Activated naive CD8-positive, alpha-beta T cell treated with anti-CD3 and anti-CD28 coated beads, Interleukin-2, amount 10 ng/mL, durations not matched to agents 7 days and 5 days (primary cell): ENCODE data around the gene CUEDC1. TPM values are rescaled to one million over a fixed set of nuclear protein-coding genes. Genes with fewer than 3 reads are reported as not detected.
A peak's percentile ranks its signal among the peaks of the same experiment; 100 is the strongest.

Source experiments
- ATAC-seq: fragments of 150-1000 bp; cut with Tn5 transposase; one replicate; pipeline ENCODE4 v1.10.0; 2021; ENCODE audit warnings: low read depth, moderate library complexity
- POLR2A ChIA-PET: fragments of 350-600 bp; sonication (Branson Sonifier 250); formaldehyde crosslinking; loops from one replicate; lab custom pipeline; 2021; ENCODE audit warnings: antibody characterized with exemption; lab: Charles Lee
- DNase-seq: peaks from one replicate; pipeline ENCODE4 v3.0.0; 2021
- H3K27ac Mint-ChIP-seq: one replicate; pipeline ENCODE4 v1.8.0; 2022; ENCODE audit warnings: mild to moderate bottlenecking, mixed read lengths
- H3K27me3 Mint-ChIP-seq: one replicate; pipeline ENCODE4 v1.8.0; 2022; ENCODE audit warnings: mild to moderate bottlenecking, moderate library complexity, mixed read lengths
- H3K36me3 Mint-ChIP-seq: one replicate; pipeline ENCODE4 v1.8.0; 2021; ENCODE audit warnings: mild to moderate bottlenecking, mixed read lengths
- H3K4me1 Mint-ChIP-seq: one replicate; pipeline ENCODE4 v1.8.0; 2021; ENCODE audit warnings: mixed read lengths
- H3K4me3 Mint-ChIP-seq: one replicate; pipeline ENCODE4 v1.8.0; 2022; ENCODE audit warnings: mild to moderate bottlenecking, moderate library complexity, mixed read lengths
- H3K9me3 Mint-ChIP-seq: one replicate; pipeline ENCODE4 v1.8.0; 2021; ENCODE audit warnings: mixed read lengths
- total RNA-seq, 2 experiments: library from RNA; stranded (reverse); gene quantifications; one replicate each; pipeline ENCODE4 v1.2.3, GENCODE V29; 2021

The CUEDC1 gene
- total RNA-seq, 2 experiments from 2014 or later = 0.28 to 1.2 TPM

GRCh38 chr17:57993471-57994365 lies 38.5 kb upstream of the CUEDC1 start:
- ATAC-seq (no peak), DNase-seq (no peak)
- Mint-ChIP-seq H3K9me3 (no peaks in the 10 kb centered on the region), H3K27me3 (no peaks in the 10 kb centered on the region), H3K36me3 (peaks cover 9% of the 10 kb centered on the region), H3K4me1 (peaks cover 37% of the 10 kb centered on the region), H3K4me3 (peak overlapping the region; percentile 58), H3K27ac (peak overlapping the region; percentile 83)
- POLR2A ChIA-PET = interaction anchor here (0.9 to 5.8 kb wide), 7 partner anchors 13 to 146 kb away, joined by 3 to 49 read pairs (median 5); partner anchors contain the start of genes MRPS23 and SRSF1

DNA sequence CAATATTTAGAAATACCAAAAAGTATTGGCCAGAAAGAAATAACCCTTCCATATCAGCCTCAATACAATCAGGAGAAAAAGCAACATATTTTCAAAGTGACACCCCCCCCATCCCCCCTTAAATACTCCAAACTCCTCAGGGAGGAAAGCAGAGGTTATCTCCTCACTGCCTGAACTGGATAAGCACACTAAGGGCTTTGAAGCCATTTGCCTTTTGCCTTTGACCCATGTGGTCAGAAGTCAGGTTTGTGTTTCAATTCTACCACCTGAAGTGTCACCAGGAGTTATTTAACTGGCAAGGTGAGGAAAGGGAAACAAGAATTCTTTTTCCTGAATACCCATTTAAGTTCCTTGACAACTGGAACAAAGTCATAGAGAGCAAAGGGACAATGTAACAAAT lies 36.3 kb upstream of the CUEDC1 start:
- ATAC-seq (no peak), DNase-seq (no peak)
- Mint-ChIP-seq H3K4me1 (peaks cover 39% of the 10 kb centered on the region), H3K4me3 (no peak overlapping the region), H3K36me3 (peaks cover 5% of the 10 kb centered on the region), H3K27ac (no peak overlapping the region), H3K27me3 (no peaks in the 10 kb centered on the region), H3K9me3 (no peaks in the 10 kb centered on the region)
- POLR2A ChIA-PET = interaction anchor here (1.3 to 2.2 kb wide), 2 partner anchors 8 to 133 kb away, joined by 3 to 6 read pairs; no protein-coding TSS in a partner anchor

GRCh38 chr17:57990037-57990436 lies 34.8 kb upstream of the CUEDC1 start:
- peaks cover 43% of the 10 kb centered on the region for H3K4me1 Mint-ChIP-seq
- H3K27ac Mint-ChIP-seq = no peak overlapping the region
- no peak for DNase-seq
- no peaks in the 10 kb centered on the region for H3K9me3 Mint-ChIP-seq
- H3K36me3 Mint-ChIP-seq = peaks cover 7% of the 10 kb centered on the region
- POLR2A ChIA-PET = interaction anchor here (1.2 to 2.9 kb wide), 3 partner anchors 9 to 17 kb away, joined by 4 to 24 read pairs (median 6); partner anchors contain the start of gene SRSF1
- H3K4me3 Mint-ChIP-seq = no peak overlapping the region
- H3K27me3 Mint-ChIP-seq = no peaks in the 10 kb centered on the region
- ATAC-seq = no peak

- Mint-ChIP-seq H3K36me3 (peaks cover 7% of the 10 kb centered on the region), H3K27ac (peak overlapping the region; percentile 90), H3K27me3 (no peaks in the 10 kb centered on the region), H3K4me1 (peaks cover 42% of the 10 kb centered on the region), H3K9me3 (no peaks in the 10 kb centered on the region), H3K4me3 (peak overlapping the region; percentile 91)
- POLR2A ChIA-PET = interaction anchor here (0.5 to 2.9 kb wide), 11 partner anchors 9 to 139 kb away, joined by 3 to 24 read pairs (median 3); partner anchors contain the start of genes MRPS23 and SRSF1
- ATAC-seq (peak; percentile 72), DNase-seq (no peak)
These were observed 33.4 kb upstream of the CUEDC1 start for GRCh38 chr17:57988301-57989250.

- Mint-ChIP-seq H3K36me3 (peaks cover 8% of the 10 kb centered on the region), H3K4me1 (peaks cover 43% of the 10 kb centered on the region), H3K27me3 (no peaks in the 10 kb centered on the region), H3K9me3 (no peaks in the 10 kb centered on the region), H3K27ac (peak within 1 kb of the TSS; percentile 90), H3K4me3 (peak within 1 kb of the TSS; percentile 92)
- POLR2A ChIA-PET = interaction anchor here (0.6 to 3.0 kb wide), 11 partner anchors 9 to 138 kb away, joined by 3 to 24 read pairs (median 3); partner anchors contain the start of genes MRPS23 and SRSF1
- ATAC-seq (peak; percentile 73), DNase-seq (peak; percentile 90)
These were observed 32.5 kb upstream of the CUEDC1 start, which contains the start of gene VEZF1 for GRCh38 chr17:57987581-57988300. Gene VEZF1, minus strand, starts transcription at chr17:57988254. Its CDS starts 143 bp downstream, at chr17:57988111.

DNA sequence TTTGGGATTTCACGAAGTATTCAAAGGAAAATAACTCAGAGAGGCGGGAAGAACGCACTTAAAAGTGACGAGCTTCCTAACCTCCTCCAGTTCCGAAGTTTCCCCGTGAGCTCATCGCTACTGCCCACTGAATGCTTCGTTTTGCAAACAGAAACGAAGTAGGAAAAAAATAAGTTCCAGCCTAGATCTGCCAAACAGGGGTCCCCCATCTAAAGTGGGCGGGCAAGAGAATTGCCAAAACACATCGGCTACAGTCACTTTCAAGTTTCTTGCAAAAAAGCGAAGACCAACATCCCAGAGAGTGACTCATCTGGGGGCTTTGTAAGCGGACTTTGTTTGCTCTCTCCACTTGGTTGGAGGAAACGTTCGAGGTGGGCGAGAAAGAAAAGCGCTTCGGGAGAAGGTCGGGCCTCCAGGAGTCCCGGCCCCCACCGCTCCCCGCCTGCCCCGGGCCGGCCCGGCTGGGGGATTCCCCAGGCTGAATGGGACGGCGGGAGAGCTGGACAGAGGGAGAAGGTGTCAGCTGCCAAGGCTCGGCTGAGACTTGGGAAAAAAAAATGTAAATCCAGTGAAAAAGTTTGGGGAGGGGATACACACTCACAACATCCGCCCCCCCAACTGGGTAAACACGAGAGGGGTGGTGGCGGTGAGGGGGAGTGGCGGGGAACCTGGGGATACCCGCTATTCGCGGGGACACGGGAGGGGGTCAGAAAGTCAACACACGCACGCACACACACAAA lies 31.8 kb upstream of the CUEDC1 start:
- Mint-ChIP-seq H3K9me3 (no peaks in the 10 kb centered on the region), H3K36me3 (peaks cover 13% of the 10 kb centered on the region), H3K4me3 (peak overlapping the region; percentile 92), H3K27me3 (no peaks in the 10 kb centered on the region), H3K27ac (peak overlapping the region; percentile 86), H3K4me1 (peaks cover 47% of the 10 kb centered on the region)
- POLR2A ChIA-PET = interaction anchor here (1.1 to 3.0 kb wide), 6 partner anchors 8 to 170 kb away, joined by 3 to 19 read pairs (median 4); partner anchors contain the start of gene SRSF1
- ATAC-seq = no peak
- DNase-seq = no peak

DNA sequence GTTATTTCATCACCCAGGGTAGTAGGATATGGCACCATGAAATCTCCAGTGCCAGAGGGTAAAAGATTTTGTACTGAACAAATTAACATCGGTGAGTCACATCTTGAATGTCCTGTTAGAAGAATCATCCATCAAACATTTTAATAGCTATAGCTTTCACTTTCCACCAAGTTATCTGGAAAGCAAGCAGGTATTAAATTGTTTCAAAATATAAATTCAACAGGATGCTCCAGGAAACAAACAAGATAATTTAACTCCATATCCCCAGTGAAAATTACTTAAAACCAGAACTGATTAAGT lies 30.4 kb upstream of the CUEDC1 start:
- H3K4me3 Mint-ChIP-seq = peak overlapping the region; percentile 49
- DNase-seq = no peak

GRCh38 chr17:57984936-57985674 lies 29.9 kb upstream of the CUEDC1 start:
- H3K4me3 Mint-ChIP-seq = peak overlapping the region; percentile 49
- ATAC-seq (no peak), DNase-seq (no peak)
- H3K27ac Mint-ChIP-seq = no peak overlapping the region
- POLR2A ChIA-PET = interaction anchor here (0.5 to 3.0 kb wide), 2 partner anchors 22 to 34 kb away, joined by 7 to 19 read pairs; partner anchors contain the start of gene SRSF1
- H3K36me3 Mint-ChIP-seq = peaks cover 18% of the 10 kb centered on the region
- peaks cover 52% of the 10 kb centered on the region for H3K4me1 Mint-ChIP-seq
- H3K9me3 Mint-ChIP-seq = no peaks in the 10 kb centered on the region
- H3K27me3 Mint-ChIP-seq = no peaks in the 10 kb centered on the region

More for the DNA sequence above, 30.4 kb upstream of the CUEDC1 start:
- Mint-ChIP-seq H3K9me3 (no peaks in the 10 kb centered on the region), H3K4me1 (peaks cover 49% of the 10 kb centered on the region), H3K27ac (no peak overlapping the region), H3K27me3 (no peaks in the 10 kb centered on the region), H3K36me3 (peaks cover 15% of the 10 kb centered on the region)
- POLR2A ChIA-PET = interaction anchor here (1.1 to 3.0 kb wide), 3 partner anchors 13 to 172 kb away, joined by 3 to 19 read pairs (median 7); partner anchors contain the start of gene SRSF1
- ATAC-seq = no peak

- H3K27me3 Mint-ChIP-seq = no peaks in the 10 kb centered on the region
- H3K9me3 Mint-ChIP-seq = no peaks in the 10 kb centered on the region
- POLR2A ChIA-PET = interaction anchor here (3.0 kb wide), 1 partner anchor 23 kb away, joined by 19 read pairs; the partner anchor contains the start of gene SRSF1
- no peak overlapping the region for H3K27ac Mint-ChIP-seq
- H3K4me1 Mint-ChIP-seq = peaks cover 48% of the 10 kb centered on the region
- DNase-seq (no peak), ATAC-seq (no peak)
- H3K36me3 Mint-ChIP-seq = peaks cover 18% of the 10 kb centered on the region
- no peak overlapping the region for H3K4me3 Mint-ChIP-seq
These were observed 29.2 kb upstream of the CUEDC1 start for GRCh38 chr17:57984261-57984890.

GRCh38 chr17:57983446-57983845 lies 28.2 kb upstream of the CUEDC1 start:
- Mint-ChIP-seq H3K27me3 (no peaks in the 10 kb centered on the region), H3K36me3 (peaks cover 21% of the 10 kb centered on the region), H3K4me1 (peaks cover 40% of the 10 kb centered on the region), H3K27ac (no peak overlapping the region), H3K9me3 (no peaks in the 10 kb centered on the region), H3K4me3 (no peak overlapping the region)
- no peak for ATAC-seq
- DNase-seq = no peak
- POLR2A ChIA-PET = no interaction called here
